Activated CD4-positive, alpha-beta T cell treated with anti-CD3 and anti-CD28 coated beads for 36 hours (primary cell): ENCODE measurements around the gene NLRP9. TPM values are rescaled to one million over a fixed set of nuclear protein-coding genes. Genes with fewer than 3 reads are reported as not detected.

Experiments used
- ATAC-seq: fragments of 200-7000 bp; cut with Tn5 transposase; one replicate; pipeline ENCODE4 v1.10.0; 2021; ENCODE audit warnings: mild to moderate bottlenecking, moderate library complexity
- CTCF ChIA-PET: fragments of 350-600 bp; sonication (Branson Sonifier 250); formaldehyde crosslinking; loops from one replicate; lab custom pipeline; 2021; ENCODE audit warnings: antibody characterized with exemption; lab: Charles Lee
- POLR2A ChIA-PET: fragments of 350-600 bp; sonication (Branson Sonifier 250); formaldehyde crosslinking; loops from one replicate; lab custom pipeline; 2021; ENCODE audit warnings: antibody characterized with exemption, inconsistent platforms; lab: Charles Lee
- DNase-seq: peaks from one replicate; pipeline ENCODE4 v3.0.0-alpha.2; 2020
- H3K27ac Mint-ChIP-seq: one replicate; pipeline ENCODE4 v1.8.0; 2021; ENCODE audit warnings: mixed read lengths
- H3K27me3 Mint-ChIP-seq: one replicate; pipeline ENCODE4 v1.8.0; 2021; ENCODE audit warnings: mixed read lengths
- H3K36me3 Mint-ChIP-seq: one replicate; pipeline ENCODE4 v1.8.0; 2021; ENCODE audit warnings: low read depth, mixed read lengths
- H3K4me1 Mint-ChIP-seq: one replicate; pipeline ENCODE4 v1.8.0; 2021; ENCODE audit warnings: mixed read lengths
- H3K4me3 Mint-ChIP-seq: one replicate; pipeline ENCODE4 v1.8.0; 2021; ENCODE audit warnings: mild to moderate bottlenecking, moderate library complexity, mixed read lengths
- H3K9me3 Mint-ChIP-seq: one replicate; pipeline ENCODE4 v1.8.0; 2021; ENCODE audit warnings: low read depth, mixed read lengths
- intact Hi-C, 2 experiments: fragments of 100-400 bp; cut with DNase I in 1 of 2; cut with micrococcal nuclease in 1 of 2; formaldehyde crosslinking; loops; one replicate each; pipeline versions ENCODE4 v1.14.2 to v1.15.1; 2022 to 2024; cut with DNase I, micrococcal nuclease
- total RNA-seq, 2 experiments: library from RNA; stranded (reverse); gene quantifications; one replicate each; pipeline ENCODE4 v1.2.3, GENCODE V29; 2021

NLRP9 gene
- total RNA-seq, 2 experiments from 2014 or later: not detected

GRCh38 chr19:55702131-55702627, 36.0 kb downstream of the NLRP9 start:
- CTCF ChIA-PET: interaction anchor here (0.6 kb wide), 1 partner anchor 273 kb away, joined by 3 read pairs; no protein-coding TSS in a partner anchor
- Mint-ChIP-seq H3K27ac (no peak overlapping the region), H3K4me1 (no peaks in the 10 kb centered on the region), H3K4me3 (no peak overlapping the region), H3K36me3 (peaks cover 34% of the 10 kb centered on the region), H3K27me3 (no peaks in the 10 kb centered on the region), H3K9me3 (no peaks in the 10 kb centered on the region)
- POLR2A ChIA-PET: no interaction called here
- no peak for ATAC-seq
- intact Hi-C loops: loop anchor here in 1 of 2 experiments (5.0 kb wide), 1 partner anchor 105 kb away; no protein-coding TSS in a partner anchor
- DNase-seq: no peak

GRCh38 chr19:55700813-55701212, 37.4 kb downstream of the NLRP9 start:
- peaks cover 34% of the 10 kb centered on the region for H3K36me3 Mint-ChIP-seq
- H3K27ac Mint-ChIP-seq: no peak overlapping the region
- ChIA-PET POLR2A (no interaction called here), CTCF (no interaction called here)
- no peaks in the 10 kb centered on the region for H3K27me3 Mint-ChIP-seq
- DNase-seq (no peak), ATAC-seq (no peak)
- H3K4me1 Mint-ChIP-seq: no peaks in the 10 kb centered on the region
- intact Hi-C loops: loop anchor here in 1 of 2 experiments (5.0 kb wide), 1 partner anchor 106 kb away; no protein-coding TSS in a partner anchor
- no peak overlapping the region for H3K4me3 Mint-ChIP-seq
- no peaks in the 10 kb centered on the region for H3K9me3 Mint-ChIP-seq

GRCh38 chr19:55699221-55699620, 39.0 kb downstream of the NLRP9 start:
- H3K4me3 Mint-ChIP-seq: no peak overlapping the region
- ChIA-PET CTCF (no interaction called here), POLR2A (no interaction called here)
- H3K27ac Mint-ChIP-seq: no peak overlapping the region
- H3K4me1 Mint-ChIP-seq: no peaks in the 10 kb centered on the region
- H3K27me3 Mint-ChIP-seq: no peaks in the 10 kb centered on the region
- intact Hi-C loops: no loop called here
- no peaks in the 10 kb centered on the region for H3K9me3 Mint-ChIP-seq
- DNase-seq: no peak
- H3K36me3 Mint-ChIP-seq: peaks cover 28% of the 10 kb centered on the region
- no peak for ATAC-seq

- Mint-ChIP-seq H3K27ac (no peak overlapping the region), H3K9me3 (no peaks in the 10 kb centered on the region), H3K27me3 (no peaks in the 10 kb centered on the region), H3K4me1 (no peaks in the 10 kb centered on the region), H3K36me3 (peaks cover 21% of the 10 kb centered on the region), H3K4me3 (no peak overlapping the region)
- ChIA-PET POLR2A (no interaction called here), CTCF (no interaction called here)
- ATAC-seq: no peak
- DNase-seq: no peak
- intact Hi-C loops: no loop called here
Measured at GRCh38 chr19:55698256-55698655, 39.9 kb downstream of the NLRP9 start.

GRCh38 chr19:55697698-55698097, 40.5 kb downstream of the NLRP9 start:
- intact Hi-C loops: no loop called here
- Mint-ChIP-seq H3K9me3 (no peaks in the 10 kb centered on the region), H3K4me1 (no peaks in the 10 kb centered on the region), H3K27me3 (no peaks in the 10 kb centered on the region), H3K27ac (no peak overlapping the region), H3K4me3 (no peak overlapping the region), H3K36me3 (peaks cover 21% of the 10 kb centered on the region)
- ATAC-seq (no peak), DNase-seq (no peak)
- ChIA-PET CTCF (interaction anchor here (0.6 kb wide), 1 partner anchor 537 kb away, joined by 3 read pairs; no protein-coding TSS in a partner anchor), POLR2A (no interaction called here)

GRCh38 chr19:55697069-55697440, 41.1 kb downstream of the NLRP9 start:
- intact Hi-C loops: no loop called here
- Mint-ChIP-seq H3K4me3 (no peak overlapping the region), H3K4me1 (no peaks in the 10 kb centered on the region), H3K9me3 (no peaks in the 10 kb centered on the region), H3K27ac (no peak overlapping the region), H3K27me3 (no peaks in the 10 kb centered on the region), H3K36me3 (peaks cover 21% of the 10 kb centered on the region)
- CTCF ChIA-PET: no interaction called here
- POLR2A ChIA-PET: no interaction called here
- no peak for ATAC-seq
- DNase-seq: no peak

- ChIA-PET CTCF (no interaction called here), POLR2A (no interaction called here)
- no peaks in the 10 kb centered on the region for H3K27me3 Mint-ChIP-seq
- no peak for ATAC-seq
- H3K4me3 Mint-ChIP-seq: no peak overlapping the region
- DNase-seq: no peak
- intact Hi-C loops: no loop called here
- H3K4me1 Mint-ChIP-seq: no peaks in the 10 kb centered on the region
- H3K9me3 Mint-ChIP-seq: no peaks in the 10 kb centered on the region
- peaks cover 21% of the 10 kb centered on the region for H3K36me3 Mint-ChIP-seq
- H3K27ac Mint-ChIP-seq: no peak overlapping the region
Measured at GRCh38 chr19:55696301-55697068, 41.7 kb downstream of the NLRP9 start.

- intact Hi-C loops: no loop called here
- Mint-ChIP-seq H3K36me3 (peaks cover 24% of the 10 kb centered on the region), H3K9me3 (no peaks in the 10 kb centered on the region), H3K4me1 (no peaks in the 10 kb centered on the region), H3K4me3 (no peak overlapping the region), H3K27ac (no peak overlapping the region), H3K27me3 (no peaks in the 10 kb centered on the region)
- ATAC-seq (no peak), DNase-seq (no peak)
- CTCF ChIA-PET: no interaction called here
- POLR2A ChIA-PET: no interaction called here
Measured at GRCh38 chr19:55695511-55696290, 42.5 kb downstream of the NLRP9 start.

- DNase-seq: no peak
- ATAC-seq: no peak
- Mint-ChIP-seq H3K9me3 (no peaks in the 10 kb centered on the region), H3K27me3 (no peaks in the 10 kb centered on the region), H3K27ac (no peak overlapping the region), H3K4me1 (no peaks in the 10 kb centered on the region), H3K36me3 (peaks cover 22% of the 10 kb centered on the region), H3K4me3 (no peak overlapping the region)
- ChIA-PET POLR2A (no interaction called here), CTCF (no interaction called here)
- intact Hi-C loops: no loop called here
Measured at GRCh38 chr19:55694656-55695491, 43.3 kb downstream of the NLRP9 start.

- no peak overlapping the region for H3K27ac Mint-ChIP-seq
- CTCF ChIA-PET: interaction anchor here (0.6 kb wide), 1 partner anchor 30 kb away, joined by 3 read pairs; no protein-coding TSS in a partner anchor
- peaks cover 24% of the 10 kb centered on the region for H3K36me3 Mint-ChIP-seq
- POLR2A ChIA-PET: no interaction called here
- no peaks in the 10 kb centered on the region for H3K27me3 Mint-ChIP-seq
- DNase-seq (no peak), ATAC-seq (no peak)
- H3K9me3 Mint-ChIP-seq: no peaks in the 10 kb centered on the region
- no peaks in the 10 kb centered on the region for H3K4me1 Mint-ChIP-seq
- intact Hi-C loops: no loop called here
- no peak overlapping the region for H3K4me3 Mint-ChIP-seq
Measured at GRCh38 chr19:55694241-55694655, 44.0 kb downstream of the NLRP9 start.

GRCh38 chr19:55693336-55693974, 44.7 kb downstream of the NLRP9 start:
- intact Hi-C loops: no loop called here
- Mint-ChIP-seq H3K4me1 (no peaks in the 10 kb centered on the region), H3K27me3 (no peaks in the 10 kb centered on the region), H3K36me3 (peaks cover 25% of the 10 kb centered on the region), H3K9me3 (no peaks in the 10 kb centered on the region), H3K27ac (no peak overlapping the region), H3K4me3 (no peak overlapping the region)
- no peak for ATAC-seq
- CTCF ChIA-PET: interaction anchor here (0.6 kb wide), 1 partner anchor 29 kb away, joined by 3 read pairs; no protein-coding TSS in a partner anchor
- POLR2A ChIA-PET: no interaction called here
- DNase-seq: no peak
